Spleen (tissue), 11 donors: ENCODE results near the gene MMP20. TPM values are rescaled to one million over a fixed set of nuclear protein-coding genes. Genes with fewer than 3 reads are reported as not detected.
A peak's percentile ranks its signal among the peaks of the same experiment; 100 is the strongest.

Experiments used
- DNase-seq: peaks from one replicate; pipeline ENCODE4 v3.0.0-alpha.2; 2020
- H3K27ac ChIP-seq, 8 donors: fragments of 200-600 bp; sonication (generic) in 7 of 8; 1 replicate in 4 of 8; 2 replicates in 4 of 8; pipeline versions ENCODE4 v1.5.0 to v1.8.0; 2016 to 2021; ENCODE audit warnings: inconsistent platforms in 4 of 8, mild to moderate bottlenecking in 4 of 8, moderate library complexity in 1 of 8
- H3K27me3 ChIP-seq, 7 donors: fragments of 200-600 bp; sonication (generic) in 6 of 7; replicated peaks in 1 of 7; 1 replicate in 4 of 7; 2 replicates in 3 of 7; pipeline versions ENCODE4 v1.5.0 to v1.8.0; 2016 to 2021; ENCODE audit warnings: inconsistent platforms in 3 of 7, mild to moderate bottlenecking in 1 of 7
- H3K36me3 ChIP-seq, 6 donors: fragments of 200-600 bp; sonication (generic) in 5 of 6; 1 replicate in 4 of 6; 2 replicates in 2 of 6; pipeline versions ENCODE4 v1.5.0 to v1.8.0; 2016 to 2021; ENCODE audit warnings: inconsistent platforms in 2 of 6
- H3K4me1 ChIP-seq, 6 donors: fragments of 200-600 bp; sonication (generic) in 5 of 6; 1 replicate in 3 of 6; 2 replicates in 3 of 6; pipeline versions ENCODE4 v1.5.0 to v1.8.0; 2016 to 2021; ENCODE audit warnings: inconsistent platforms in 3 of 6
- H3K4me3 ChIP-seq, 8 donors: fragments of 200-600 bp; sonication (generic) in 7 of 8; 1 replicate in 4 of 8; 2 replicates in 4 of 8; pipeline versions ENCODE4 v1.5.0 to v1.8.0; 2016 to 2021; ENCODE audit warnings: inconsistent platforms in 4 of 8, mild to moderate bottlenecking in 4 of 8, moderate library complexity in 2 of 8
- H3K9me3 ChIP-seq, 8 donors: fragments of 200-600 bp; sonication (generic) in 7 of 8; 1 replicate in 4 of 8; 2 replicates in 4 of 8; pipeline versions ENCODE4 v1.5.0 to v1.8.0; 2016 to 2021; ENCODE audit warnings: inconsistent platforms in 4 of 8
- POLR2A ChIP-seq, 3 donors: fragments of 450-650 bp; IDR thresholded peaks; one replicate each; pipeline ENCODE4 v1.5.1; 2017; ENCODE audit warnings: antibody characterized with exemption in 3 of 3, mild to moderate bottlenecking in 1 of 3
- POLR2AphosphoS5 ChIP-seq, 3 donors: sonication (generic); formaldehyde crosslinking; IDR thresholded peaks; one replicate each; pipeline ENCODE4 v1.5.1; 2017; ENCODE audit warnings: antibody characterized with exemption in 3 of 3
- WGBS, 5 donors: extraction: QIAGEN DNeasy Blood & Tissue Kit in 3 of 5; methylation state at CpG; one replicate each; pipeline versions ENCODE4 v1.1.5 to v1.1.7; 2013 to 2018; 5-methylcytosine and 5-hydroxymethylcytosine counted together
- intact Hi-C: fragments of 100-400 bp; cut with DNase I; formaldehyde crosslinking; loops from one replicate; pipeline ENCODE4 v1.15.0; 2023; ENCODE audit warnings: low total_unique reads
- polyA plus RNA-seq, 3 donors: library from polyadenylated mRNA; stranded (reverse); fragments of 200-250 nt; gene quantifications; one replicate each; pipeline ENCODE4 v1.2.1, GENCODE V29; 2013
- total RNA-seq, 7 donors: library from RNA; depleted of rRNA in 3 of 7; stranded (reverse); fragments of >200 nt in 3 of 7; fragmentation: NEBNext Ultra II Directional in 4 of 7; extraction: Animal tissue kit (Norgen Biotek cat#: 25700) in 4 of 7; gene quantifications; one replicate each; pipeline versions ENCODE4 v1.1.0 to v1.2.1, GENCODE V29; 2016 to 2021
- TF ChIP-seq, protein P1 (sequence below), 11 experiments: fragments of 200-600 bp in 7 of 11; fragments of 450-650 bp in 4 of 11; sonication (generic) in 4 of 11; IDR thresholded peaks in 8 of 11; conservative IDR thresholded peaks in 3 of 11; 1 replicate in 7 of 11; 2 replicates in 4 of 11; pipeline versions ENCODE4 v1.4.0 to v1.8.0; 2016 to 2021; ENCODE audit warnings: antibody characterized with exemption in 11 of 11, inconsistent platforms in 4 of 11, mild to moderate bottlenecking in 1 of 11
- donor health status: healthy with polysubstance abuse.
- donor health status: DM: no; HTN: no; CAD: no; lungs with moderate emphysema.
- donor health status: DM: no; HTN: no; CAD: no.
- donor health status: Bipolar disorder and iron deficiency.
- donor health status: healthy.
- donor health status: DM: no; HTN: no; CAD: no.
- donor health status: DM: yes; HTN: yes; CAD: no.

MMP20 gene
- total and polyA plus RNA-seq, 10 donors = 0.11 TPM; not detected in 9

- intact Hi-C loops = no loop called here
- Histone ChIP-seq H3K4me3 (no peak overlapping the region), H3K36me3 (no peaks in the 10 kb centered on the region), H3K27ac (peak overlapping the region in 1 of 8 donors; percentile 24), H3K4me1 (peaks cover 0 to 20% (median 13%) of the 10 kb centered on the region in 6 donors), H3K9me3 (peaks cover 0 to 3% (median under 1%) of the 10 kb centered on the region in 8 donors), H3K27me3 (no peaks in the 10 kb centered on the region)
- no peak for DNase-seq
- 41 to 67% (median 53%) methylated on average over 2 of the region's 2 CpGs for WGBS, 5 donors
- no peak for TF ChIP-seq POLR2AphosphoS5 (IDR thresholded peaks at IDR 0.05)
- no peak for TF ChIP-seq POLR2A (IDR thresholded peaks at IDR 0.05)
- TF ChIP-seq, protein P1, sequence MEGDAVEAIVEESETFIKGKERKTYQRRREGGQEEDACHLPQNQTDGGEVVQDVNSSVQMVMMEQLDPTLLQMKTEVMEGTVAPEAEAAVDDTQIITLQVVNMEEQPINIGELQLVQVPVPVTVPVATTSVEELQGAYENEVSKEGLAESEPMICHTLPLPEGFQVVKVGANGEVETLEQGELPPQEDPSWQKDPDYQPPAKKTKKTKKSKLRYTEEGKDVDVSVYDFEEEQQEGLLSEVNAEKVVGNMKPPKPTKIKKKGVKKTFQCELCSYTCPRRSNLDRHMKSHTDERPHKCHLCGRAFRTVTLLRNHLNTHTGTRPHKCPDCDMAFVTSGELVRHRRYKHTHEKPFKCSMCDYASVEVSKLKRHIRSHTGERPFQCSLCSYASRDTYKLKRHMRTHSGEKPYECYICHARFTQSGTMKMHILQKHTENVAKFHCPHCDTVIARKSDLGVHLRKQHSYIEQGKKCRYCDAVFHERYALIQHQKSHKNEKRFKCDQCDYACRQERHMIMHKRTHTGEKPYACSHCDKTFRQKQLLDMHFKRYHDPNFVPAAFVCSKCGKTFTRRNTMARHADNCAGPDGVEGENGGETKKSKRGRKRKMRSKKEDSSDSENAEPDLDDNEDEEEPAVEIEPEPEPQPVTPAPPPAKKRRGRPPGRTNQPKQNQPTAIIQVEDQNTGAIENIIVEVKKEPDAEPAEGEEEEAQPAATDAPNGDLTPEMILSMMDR (IDR thresholded peaks at IDR 0.05 in 8 of 11, conservative IDR thresholded peaks at IDR 0.05 in 3 of 11) = no peak
Observed at GRCh38 chr11:102573851-102574250, 51.3 kb downstream of the MMP20 start.

- peaks cover 0 to 12% (median 2%) of the 10 kb centered on the region in 8 donors for H3K9me3 ChIP-seq
- no peaks in the 10 kb centered on the region for H3K27me3 ChIP-seq
- H3K27ac ChIP-seq = peak overlapping the region in 1 of 8 donors; percentile 9
- H3K36me3 ChIP-seq = no peaks in the 10 kb centered on the region
- DNase-seq = no peak
- peaks cover 0 to 17% (median 13%) of the 10 kb centered on the region in 6 donors for H3K4me1 ChIP-seq
- 71 to 86% (median 75%) methylated on average over 2 of the region's 2 CpGs for WGBS, 5 donors
- TF ChIP-seq, protein P1 (IDR thresholded peaks at IDR 0.05 in 8 of 11, conservative IDR thresholded peaks at IDR 0.05 in 3 of 11) = no peak
- TF ChIP-seq POLR2A (IDR thresholded peaks at IDR 0.05) = no peak
- no peak overlapping the region for H3K4me3 ChIP-seq
- intact Hi-C loops = no loop called here
Observed at GRCh38 chr11:102572554-102573220, 52.4 kb downstream of the MMP20 start.

- no peak overlapping the region for H3K4me3 ChIP-seq
- H3K9me3 ChIP-seq = peaks cover 0 to 23% (median 5%) of the 10 kb centered on the region in 8 donors
- WGBS, 5 donors = 63 to 81% (median 77%) methylated on average over 3 of the region's 3 CpGs
- H3K4me1 ChIP-seq = peaks cover 0 to 5% (median 0%) of the 10 kb centered on the region in 6 donors
- H3K27ac ChIP-seq = no peak overlapping the region
- H3K27me3 ChIP-seq = no peaks in the 10 kb centered on the region
- intact Hi-C loops = no loop called here
- TF ChIP-seq POLR2A (IDR thresholded peaks at IDR 0.05) (no peak), POLR2AphosphoS5 (IDR thresholded peaks at IDR 0.05) (no peak)
- TF ChIP-seq, protein P1 (IDR thresholded peaks at IDR 0.05 in 8 of 11, conservative IDR thresholded peaks at IDR 0.05 in 3 of 11) = no peak
- no peak for DNase-seq
- no peaks in the 10 kb centered on the region for H3K36me3 ChIP-seq
Observed at GRCh38 chr11:102568851-102569250, 56.3 kb downstream of the MMP20 start.

DNA sequence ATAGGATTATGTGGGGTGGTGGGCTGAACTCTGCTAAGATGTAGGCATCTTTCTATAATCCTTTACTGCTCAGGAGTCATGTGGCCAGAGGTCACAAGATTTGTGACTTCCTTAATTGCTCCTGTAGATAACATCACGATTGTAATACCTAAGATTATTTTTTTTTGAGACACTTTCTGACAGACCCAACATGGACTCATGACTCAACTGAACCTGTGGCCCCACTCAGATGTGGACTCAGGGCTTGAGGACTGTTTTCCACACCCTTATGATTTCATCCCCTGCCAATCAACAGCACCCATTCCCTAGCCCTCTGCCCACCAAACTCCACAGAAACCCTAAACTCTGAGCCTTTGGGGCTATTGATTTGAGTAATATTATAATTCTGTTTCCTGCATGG is 59.0 kb downstream of the MMP20 start:
- H3K4me3 ChIP-seq = no peak overlapping the region
- intact Hi-C loops = no loop called here
- peaks cover 0 to 23% (median 5%) of the 10 kb centered on the region in 8 donors for H3K9me3 ChIP-seq
- H3K36me3 ChIP-seq = no peaks in the 10 kb centered on the region
- H3K27ac ChIP-seq = no peak overlapping the region
- no peaks in the 10 kb centered on the region for H3K27me3 ChIP-seq
- WGBS, 5 donors = 39 to 71% (median 61%) methylated on average over 1 of the region's 1 CpG
- H3K4me1 ChIP-seq = peaks cover 4 to 33% (median 13%) of the 10 kb centered on the region in 6 donors
- no peak for DNase-seq
- TF ChIP-seq, protein P1 (IDR thresholded peaks at IDR 0.05 in 8 of 11, conservative IDR thresholded peaks at IDR 0.05 in 3 of 11) = no peak
- TF ChIP-seq POLR2A (IDR thresholded peaks at IDR 0.05) = no peak
- TF ChIP-seq POLR2AphosphoS5 (IDR thresholded peaks at IDR 0.05) = no peak
